HG03439 (cell line): ENCODE data around the gene MYMK.

Source experiments
- ATAC-seq: cut with Tn5 transposase; IDR thresholded peaks from one replicate; pipeline ENCODE4 v1.9.1; 2021; ENCODE audit warnings: mild to moderate bottlenecking, moderate library complexity; ENCODE audit not compliant: unreplicated experiment

MYMK gene

DNA sequence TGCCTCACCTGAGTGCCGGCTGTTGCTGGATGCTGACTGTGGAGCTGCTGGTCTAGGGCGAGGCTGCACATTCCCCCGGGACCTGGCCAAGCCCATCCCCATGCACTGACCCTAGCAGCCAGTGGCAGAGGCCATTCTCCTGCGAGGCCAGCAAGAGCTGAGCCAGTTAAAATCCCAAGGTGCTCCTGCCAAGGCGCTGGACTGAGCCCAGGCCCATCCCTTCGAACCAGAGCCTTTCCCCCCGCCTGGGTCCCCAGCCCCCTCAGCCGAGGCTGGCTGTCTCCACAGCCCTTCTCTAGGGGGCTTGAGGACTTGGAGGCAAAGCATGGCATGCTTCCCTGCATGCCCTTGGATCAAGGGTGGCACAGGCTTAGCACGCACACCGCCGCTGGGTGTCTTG, 11.3 kb upstream of the MYMK start:
- no peak for ATAC-seq

DNA sequence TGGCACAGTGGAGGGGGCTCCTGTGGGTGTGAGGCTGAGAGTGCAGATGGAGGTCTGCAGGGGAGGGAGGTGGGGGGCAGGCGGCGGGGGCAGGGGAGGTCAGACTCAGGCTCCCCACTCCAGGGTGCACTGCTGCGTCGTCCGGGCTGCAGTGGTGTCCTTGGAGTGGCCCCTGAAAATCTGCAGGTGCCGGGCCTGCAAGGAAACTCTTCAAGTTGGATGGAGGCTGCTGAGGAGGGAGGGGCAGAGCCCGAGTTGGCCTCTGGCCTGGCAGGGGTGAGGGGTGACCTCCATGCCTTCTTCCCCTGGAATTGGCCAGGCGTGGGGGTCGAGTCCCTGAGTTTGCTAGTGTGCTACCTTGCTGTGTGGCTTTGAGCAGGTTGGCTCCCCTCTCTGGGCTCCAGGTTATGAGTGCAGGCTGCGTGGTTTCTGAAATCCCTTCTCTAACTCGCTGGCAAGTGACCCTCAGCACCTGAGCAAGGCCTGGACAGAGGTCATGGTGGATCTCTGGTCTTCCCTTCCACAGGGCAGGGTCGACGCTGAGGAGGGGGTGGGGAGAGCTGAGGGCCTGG, 10.6 kb upstream of the MYMK start:
- ATAC-seq, result no peak

DNA sequence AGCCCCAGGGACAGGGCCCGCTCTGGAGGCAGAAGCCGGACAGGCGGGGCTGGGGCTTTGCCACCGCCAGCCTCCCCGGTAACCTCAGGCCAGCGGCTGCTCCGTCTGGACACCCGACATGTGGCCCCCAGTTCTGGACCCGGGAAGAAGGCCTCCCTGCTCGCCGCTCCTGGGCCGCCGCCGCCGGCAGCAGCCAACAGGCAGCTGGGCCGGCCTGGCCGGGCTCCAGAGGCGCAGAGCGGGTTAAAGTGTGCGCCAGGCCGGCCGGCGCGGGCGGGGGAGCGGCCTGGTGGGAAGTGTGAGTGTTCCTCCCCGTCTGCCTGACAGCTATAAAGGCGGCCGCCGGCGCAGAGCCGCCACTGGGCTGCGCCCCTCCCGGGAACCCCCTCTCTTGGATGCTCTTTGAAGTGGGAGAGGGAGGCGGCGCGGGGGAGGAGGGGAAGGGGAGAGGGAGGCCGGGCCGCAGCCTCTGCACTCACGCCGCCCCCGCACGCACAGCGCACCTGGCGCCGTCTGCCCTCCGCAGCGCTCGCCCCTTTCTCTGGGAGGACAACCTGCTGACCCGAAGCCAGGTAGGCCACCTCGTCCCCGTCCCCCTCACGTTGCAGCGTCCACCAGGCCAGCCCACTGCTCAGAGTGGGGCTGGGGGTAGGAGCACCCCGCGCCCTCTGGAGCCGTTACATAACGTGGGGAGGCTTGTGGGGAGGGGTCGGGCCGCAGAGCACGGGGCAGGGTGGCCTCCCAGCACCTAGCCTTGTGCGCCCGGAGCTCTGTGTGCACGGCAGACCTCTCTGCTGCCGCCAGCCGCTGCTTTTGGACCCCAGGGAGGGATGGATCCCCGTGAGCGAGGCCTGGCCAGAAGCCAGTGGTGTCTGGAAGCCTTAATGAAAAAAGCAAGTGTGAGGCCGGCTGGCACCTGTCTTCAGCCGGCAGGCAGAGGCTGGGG, 9.9 kb upstream of the MYMK start, which contains the start of gene ADAMTSL2:
ADAMTSL2 (plus strand) TSS at position 359 of the 946 bp plus-strand sequence. CDS start 2,009 bp downstream, outside the sequence.
- ATAC-seq, result no peak

DNA sequence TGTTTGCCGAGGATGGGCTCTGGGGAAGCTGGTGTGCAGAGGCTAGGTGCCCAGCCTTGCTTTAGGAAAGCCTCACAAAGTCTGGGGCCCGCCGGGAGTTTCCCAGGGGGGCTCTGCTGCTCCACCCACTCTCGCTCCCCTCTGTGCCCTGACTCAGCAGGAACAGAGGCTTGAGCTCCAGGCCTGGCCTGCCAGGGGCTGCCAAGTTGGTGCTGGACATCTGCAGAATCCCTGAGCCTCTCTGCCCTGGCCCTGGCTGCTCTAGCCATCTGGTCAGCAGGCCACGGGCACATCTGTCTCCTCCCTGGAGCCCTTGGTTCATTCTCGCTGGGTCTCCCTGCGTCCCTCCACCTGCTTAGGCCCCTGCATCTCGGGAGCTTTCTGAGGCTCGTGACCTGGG, 9.1 kb upstream of the MYMK start:
- no peak for ATAC-seq

DNA sequence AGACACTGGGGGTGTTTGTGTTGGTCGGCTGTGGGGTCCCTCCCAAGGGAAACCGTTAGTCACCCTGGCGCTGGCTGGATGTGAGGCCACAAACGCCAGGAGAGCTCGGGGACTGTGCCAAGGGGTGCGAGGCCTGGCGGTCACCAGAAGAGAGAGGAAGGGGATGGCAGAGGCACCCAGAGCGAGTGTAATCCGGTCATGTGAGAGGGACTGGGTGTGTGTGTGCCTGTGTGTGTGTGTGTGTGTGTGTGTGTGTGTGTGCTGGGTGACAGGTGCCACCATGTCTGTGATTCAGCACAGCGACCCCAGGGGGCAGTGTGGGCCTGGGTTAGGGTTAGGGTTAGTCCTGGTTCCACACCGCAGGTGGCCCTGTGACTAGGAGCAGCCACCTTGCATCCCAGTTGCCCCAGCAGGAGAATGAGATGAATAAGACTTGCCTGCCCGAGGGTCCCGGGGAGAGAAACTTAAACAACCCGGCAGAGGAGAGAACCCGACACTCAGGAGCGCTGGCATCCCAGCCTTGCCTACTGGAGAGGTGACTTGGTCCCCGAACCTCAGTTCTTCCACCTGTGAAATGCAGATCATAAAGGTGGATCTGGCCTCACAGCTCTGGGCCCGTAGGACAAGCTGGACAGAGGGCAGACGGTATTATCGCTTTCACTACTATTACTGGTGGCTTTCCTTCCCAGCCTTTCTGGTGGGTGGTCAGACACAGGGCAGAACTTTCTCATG, 8.3 kb upstream of the MYMK start:
- ATAC-seq, result no peak

DNA sequence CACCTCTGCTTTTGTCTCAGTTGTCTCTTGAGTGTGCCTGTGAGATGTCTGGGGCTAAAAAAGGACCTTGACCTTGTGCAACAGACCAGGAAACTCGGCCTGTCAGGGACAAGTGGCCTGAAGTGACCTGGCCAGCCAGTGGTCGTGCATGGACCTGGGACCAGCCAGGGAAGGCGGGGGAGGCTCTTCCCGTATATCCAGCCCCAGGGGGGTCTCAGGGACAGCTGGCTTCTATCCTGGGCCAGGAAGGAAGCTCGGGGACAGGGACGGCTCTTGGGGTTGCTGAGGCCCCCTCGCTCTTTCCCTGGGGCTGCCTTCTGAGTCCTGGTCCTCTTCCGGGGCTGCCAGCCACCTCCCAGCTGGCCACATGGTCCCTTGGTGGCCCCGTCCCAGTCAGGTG, 6.5 kb upstream of the MYMK start:
- ATAC-seq, result no peak

DNA sequence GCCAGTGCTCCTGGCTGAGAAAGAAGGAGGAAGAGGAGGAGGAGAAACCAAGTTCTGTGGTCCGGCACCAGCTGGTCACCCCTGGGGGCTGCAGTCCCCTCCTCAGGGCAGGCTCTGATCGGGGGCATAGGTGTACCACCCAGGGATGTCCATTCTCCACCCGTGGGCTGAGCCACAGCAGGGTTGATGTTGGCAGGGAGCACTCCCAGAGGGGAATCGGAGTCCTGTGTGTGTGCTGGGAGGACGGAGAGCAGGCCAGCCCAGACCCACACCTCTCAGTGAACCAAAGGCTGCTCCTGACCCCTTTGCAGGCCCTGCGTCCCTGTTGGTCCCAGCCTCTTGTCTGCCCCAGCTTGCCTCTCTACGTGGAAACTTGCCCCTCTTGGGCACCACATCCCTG, 5.1 kb upstream of the MYMK start:
- ATAC-seq, result no peak

DNA sequence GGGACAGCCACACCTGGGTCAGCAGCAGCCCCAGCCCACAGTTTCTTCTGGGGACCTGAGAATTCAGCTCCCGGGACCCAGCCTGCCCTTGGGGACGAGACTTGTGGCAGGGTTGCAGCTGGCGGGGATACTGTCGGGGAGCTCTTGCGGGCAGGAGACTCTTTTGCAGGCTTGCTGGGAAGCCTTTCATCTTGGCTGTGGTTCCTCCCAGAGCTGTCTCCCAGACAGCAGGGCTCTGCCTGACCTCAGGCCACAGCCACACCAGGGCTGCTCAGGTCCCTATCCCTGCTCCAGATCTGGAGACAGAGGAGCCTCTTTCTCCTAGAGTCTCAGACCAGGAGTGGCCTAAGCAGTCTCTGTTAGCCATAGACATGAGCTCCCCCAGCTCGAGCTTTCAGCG, 4.7 kb upstream of the MYMK start:
- ATAC-seq, result no peak

DNA sequence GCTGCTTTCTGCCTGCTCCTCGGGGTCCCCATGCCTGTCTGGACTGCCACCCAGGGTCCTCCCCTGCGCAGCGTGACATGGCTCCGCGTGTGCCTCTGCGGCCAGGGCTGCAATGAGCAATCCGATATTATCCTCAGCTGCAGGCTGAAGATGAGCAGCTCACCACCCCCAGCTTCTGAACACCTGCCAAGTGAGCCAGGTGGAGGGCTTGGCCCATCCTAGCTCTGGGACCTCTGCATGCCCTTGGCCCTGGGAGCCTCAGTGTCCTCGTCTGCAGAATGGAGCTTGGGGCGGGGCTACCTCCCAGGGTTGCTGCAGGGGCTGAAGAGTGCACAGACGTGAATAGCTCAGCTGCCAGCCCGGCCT, 4.1 kb upstream of the MYMK start:
- no peak for ATAC-seq

DNA sequence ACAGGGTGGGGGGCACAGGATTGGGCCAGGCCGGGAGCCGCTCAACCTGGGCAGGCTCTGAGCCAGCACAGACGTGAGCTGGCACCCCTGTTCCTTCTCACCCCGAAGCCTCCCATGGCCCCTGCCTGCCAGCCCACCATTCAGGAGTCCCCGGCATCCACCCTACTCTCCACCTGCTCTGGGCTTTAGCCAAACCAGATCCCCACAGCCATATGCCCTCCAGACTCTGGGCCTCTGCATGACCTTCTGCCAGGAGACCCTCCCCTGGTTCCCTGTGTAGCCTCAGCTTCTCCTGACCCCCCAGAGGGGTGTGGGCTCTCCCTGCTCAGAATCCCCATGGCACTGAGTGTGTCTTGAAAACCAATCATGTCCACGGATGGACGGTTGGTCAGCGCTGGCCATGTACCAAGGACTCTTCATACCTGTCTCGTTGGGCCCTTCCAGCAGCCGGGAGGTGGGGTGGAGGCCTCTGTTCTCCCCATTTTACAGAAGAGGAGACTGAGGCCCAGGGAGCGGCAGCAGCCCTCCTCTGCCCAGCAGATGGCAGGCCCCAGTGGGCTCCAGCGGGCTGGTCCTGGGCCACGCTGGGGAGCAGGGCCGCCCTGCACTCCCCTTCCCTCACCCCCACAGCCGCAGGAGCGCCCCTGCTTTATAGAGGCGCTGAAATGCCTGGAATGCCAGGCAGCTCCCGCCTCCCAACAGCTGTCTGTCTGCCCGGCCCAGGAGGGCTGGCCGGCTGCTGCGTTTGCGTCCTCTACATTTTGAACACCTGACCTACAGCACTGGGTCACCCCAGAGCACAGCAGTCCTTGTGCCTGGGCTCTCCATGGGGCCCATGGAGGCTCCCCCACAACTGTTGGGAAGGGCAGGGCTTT, 3.5 kb upstream of the MYMK start:
- no peak for ATAC-seq

DNA sequence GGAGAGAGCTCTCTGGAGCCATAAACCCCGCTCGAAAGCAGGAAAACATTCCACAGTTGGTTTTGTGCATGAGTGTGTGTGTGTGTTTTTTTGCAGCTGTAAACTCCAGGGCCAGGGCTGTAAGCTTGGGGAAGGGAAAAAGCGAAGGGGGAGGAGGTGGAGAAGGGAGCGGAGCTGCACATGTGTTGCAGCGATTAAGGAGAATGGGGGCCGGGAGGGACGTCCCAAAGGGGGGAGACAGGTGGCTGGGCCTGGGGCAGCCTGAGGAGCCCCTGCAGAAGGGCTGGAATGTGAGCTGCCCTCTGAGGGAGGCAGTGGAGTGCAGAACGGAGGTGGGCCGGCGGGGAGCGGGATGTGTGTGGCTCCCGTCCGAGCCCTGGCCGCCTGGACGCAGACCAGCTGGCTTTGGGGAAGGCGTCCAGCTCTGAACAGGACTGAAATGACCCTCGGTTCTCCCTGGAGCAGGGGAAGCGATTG, 2.7 kb upstream of the MYMK start:
- no peak for ATAC-seq

DNA sequence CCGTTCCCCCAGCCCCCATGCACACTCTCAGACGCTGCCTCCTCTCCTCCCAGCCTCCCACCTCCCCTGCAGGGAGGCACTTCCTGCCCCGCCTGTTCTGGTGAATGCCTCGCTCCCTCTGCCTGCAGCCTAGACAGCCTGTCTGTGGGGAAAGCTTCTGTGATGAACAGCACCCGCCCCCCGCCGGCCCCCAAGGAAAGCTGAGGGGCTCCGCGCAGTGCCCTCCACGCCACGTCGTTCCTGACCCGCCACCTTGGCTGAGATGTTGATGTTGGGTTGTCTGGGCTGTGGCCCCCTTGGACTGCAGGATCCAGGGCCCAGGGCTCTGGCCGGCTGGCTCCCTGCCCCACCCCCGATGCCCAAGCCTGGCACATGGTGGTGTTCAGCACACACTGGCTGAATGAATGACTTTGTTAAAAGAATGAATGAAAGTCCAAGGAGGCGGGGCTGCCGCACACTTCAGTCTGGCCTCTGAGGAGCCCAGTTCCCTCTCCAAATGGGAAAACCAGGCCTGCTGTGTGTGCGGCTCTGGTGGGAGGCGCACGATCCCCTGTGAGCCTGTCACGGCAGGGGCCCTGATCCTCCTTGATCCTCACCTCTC, 2.1 kb upstream of the MYMK start:
- no peak for ATAC-seq

DNA sequence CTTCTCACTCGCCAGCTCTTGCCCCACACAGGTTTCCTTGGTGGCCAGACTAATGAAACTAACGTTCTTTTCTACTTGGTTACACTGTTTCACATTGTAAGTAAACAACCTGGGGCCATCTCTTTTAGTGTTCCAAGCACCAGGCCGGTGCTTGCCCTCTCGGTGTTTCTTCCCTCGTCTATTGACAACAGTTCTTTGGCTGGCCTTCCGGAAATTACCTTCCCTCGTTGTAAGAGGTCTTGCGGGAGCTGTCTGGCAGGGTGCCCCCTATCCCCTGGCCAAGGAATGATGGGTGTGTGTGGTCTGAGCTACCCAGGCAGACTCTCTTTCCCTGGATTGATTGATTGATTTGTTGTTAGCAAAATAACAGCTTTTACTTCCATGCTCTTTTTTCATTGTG, 918 bp upstream of the MYMK start:
- ATAC-seq, result no peak

DNA sequence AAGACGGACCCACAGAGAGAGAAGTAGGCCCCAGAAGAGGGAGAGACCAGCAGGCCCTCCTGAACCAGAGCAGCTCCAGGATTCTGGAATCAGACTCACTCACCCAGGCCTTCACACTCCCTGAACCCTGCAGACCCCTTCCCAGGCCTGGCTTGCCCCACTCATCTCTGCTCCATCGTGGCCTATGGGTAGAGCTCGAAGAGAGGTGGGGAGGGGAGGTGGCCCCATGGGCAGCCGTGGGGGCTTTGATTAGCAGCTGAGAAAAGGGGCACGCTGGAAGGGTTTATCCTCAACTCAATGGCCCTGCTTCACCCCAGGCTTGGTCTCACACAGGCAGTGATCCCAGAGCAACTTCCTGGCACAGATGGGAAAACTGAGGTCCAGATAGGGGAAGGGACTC, 613 bp downstream of the MYMK start:
- no peak for ATAC-seq

DNA sequence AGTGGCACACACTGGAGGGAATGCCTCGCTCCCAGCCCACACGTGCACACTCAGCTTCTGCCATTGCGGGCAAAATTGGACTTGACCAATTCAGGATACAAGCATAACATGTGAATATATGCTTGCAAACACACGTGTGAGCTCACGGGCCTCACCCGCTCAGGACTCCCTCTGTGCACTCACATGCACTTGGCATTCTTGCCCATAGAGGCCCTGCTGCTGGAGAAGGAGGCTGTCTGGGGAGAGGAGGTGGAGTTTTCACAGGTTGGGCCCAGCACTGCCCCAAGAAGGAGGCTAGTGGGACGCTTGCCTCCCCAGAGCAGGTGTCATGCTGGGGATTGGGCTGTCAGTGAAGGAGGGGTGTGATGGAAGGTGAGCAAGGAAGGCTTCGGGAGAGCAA, 1.7 kb downstream of the MYMK start:
- no peak for ATAC-seq

DNA sequence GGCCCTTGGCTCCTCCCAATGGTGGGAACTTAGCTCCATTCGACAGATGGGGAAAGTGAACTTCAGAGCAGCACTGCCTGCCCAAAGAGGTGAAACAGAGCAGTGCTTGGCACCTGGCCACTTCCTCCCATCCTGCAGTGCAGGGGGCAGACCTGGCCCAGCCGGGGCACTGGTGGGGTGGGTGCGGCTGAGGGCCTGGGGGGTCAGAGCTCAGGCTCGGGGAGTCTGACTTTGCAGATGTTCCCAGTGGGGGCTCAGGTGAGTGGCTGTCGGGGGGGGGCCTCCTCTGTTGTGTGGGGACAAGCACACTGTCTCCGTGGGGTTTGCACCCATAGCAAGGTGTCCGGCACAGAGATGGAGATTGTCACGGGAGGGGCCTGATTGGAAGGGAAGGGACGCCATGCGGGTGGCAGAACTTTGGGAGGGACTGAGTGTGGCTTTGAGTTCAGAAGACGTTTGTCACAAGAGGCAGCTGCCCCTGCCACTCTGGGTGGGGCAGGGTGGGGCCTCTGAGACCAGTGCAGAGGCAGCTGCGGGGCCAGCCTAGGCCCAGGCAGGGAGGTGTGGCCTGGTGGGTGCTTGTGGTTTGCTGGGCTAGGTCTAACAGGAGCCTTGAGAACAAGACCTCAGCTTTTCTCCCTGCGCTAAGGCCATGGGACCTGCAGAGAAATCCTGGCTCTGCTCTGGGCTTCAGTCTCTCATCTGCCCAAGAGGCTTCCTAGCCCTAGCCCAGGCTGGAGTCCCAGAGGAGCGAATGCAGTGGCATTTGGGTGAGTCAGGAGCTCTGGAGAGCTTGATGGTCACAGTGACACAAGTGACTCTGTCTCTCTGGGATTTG, 2.5 kb downstream of the MYMK start:
- ATAC-seq, result no peak

DNA sequence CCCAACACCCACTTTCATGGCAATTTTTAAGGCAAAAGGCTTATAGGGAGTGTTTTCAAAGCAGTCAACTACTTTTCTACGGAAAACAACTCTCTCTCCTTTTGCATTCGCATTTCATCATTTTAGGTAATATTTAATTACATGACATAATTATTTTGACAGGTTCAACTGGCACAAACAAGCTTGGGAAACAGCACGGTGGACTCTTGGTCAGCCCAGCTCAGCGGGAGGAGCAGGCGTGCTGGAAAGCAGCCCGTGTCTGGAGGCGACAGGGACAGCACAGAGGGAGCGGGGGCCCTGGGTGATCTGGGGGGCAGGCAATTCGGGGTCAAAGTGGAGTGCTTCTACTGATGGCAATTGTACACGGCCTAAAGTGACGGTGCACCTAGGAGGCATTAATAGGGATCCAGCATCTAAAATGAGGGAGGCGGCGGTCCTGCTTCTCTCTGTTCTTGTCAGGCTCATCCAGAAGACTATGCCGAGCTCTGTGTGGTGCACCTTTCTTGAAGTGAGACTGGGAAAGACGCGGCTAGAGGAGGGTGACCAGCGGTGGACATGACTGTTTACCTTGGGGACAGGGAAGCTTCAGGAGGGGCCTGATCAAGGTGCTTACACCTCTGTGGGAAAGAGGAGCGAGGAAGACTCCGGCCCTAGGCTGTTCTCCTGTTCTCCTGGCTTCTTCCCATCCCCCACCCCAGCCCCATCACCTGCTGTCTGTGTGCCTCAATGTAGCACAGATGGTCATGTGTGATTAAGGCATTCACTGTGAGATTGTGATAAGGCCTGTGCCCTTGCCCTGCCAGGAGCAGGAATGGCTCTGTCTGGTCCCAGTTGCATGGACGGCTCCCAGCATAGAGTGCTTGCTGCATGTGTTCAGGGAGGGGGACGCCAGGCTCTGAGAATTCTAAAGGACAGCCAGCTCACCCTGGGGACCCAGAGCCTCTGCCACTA, 3.4 kb downstream of the MYMK start:
- ATAC-seq, result no peak

DNA sequence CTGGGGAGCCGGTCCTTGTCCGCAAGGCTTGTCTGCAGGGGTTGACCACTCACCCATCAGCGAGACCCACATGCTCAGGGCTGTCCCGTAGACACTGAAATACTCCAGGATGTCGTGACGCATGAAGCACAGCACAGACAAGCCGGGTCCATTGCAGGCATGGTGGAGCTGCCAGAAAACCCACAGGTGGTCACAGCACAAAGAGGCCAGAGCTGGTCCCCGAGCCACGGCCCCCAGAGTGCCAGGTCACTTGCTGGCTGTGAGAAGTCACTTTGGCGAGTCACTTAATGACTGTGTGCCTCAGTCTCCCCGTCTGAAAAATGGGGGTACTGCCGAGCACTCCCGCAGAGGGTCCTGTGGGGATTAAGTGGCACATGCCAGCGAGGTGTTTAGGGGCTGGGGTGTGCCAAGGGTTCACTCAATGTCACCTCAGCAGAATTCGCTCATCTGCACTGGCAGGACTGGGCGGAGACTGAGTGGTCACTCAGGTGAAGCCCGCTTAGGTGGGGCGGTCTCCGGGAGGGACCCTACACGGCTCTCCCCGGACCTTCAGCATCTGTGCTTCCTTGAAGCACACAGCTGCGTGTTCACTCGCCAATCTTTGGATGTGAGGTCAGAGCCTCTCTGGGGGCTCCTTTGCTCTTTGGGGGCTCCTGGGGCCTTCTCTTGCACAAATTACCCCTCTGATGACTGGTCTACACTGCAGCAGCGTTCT, 4.5 kb downstream of the MYMK start:
- ATAC-seq, result no peak
